ENCODE results near the gene PLCE1.

DNA sequence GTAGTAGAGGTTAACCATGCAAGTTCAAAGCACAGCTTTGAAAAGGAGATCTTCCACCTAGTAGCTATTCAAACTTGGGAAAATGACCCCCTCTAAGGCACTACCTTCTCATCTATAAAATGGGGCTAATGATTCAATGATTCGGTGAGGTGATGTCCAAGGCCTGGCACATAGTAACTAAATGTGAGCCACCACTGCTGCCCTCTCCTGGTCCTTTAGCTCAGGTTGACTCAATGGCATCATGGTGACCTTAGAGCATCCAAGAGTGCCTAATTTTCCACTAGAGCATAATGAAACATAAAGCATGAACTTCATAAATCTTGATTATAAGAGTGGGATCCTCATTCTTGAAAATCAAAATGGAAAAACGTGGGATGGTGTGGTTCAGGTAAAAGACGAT, 16.3 kb upstream of the PLCE1 start:
- no peak for TF ChIP-seq EZH2 (IDR thresholded peaks at IDR 0.05)
- TF ChIP-seq, protein P1, sequence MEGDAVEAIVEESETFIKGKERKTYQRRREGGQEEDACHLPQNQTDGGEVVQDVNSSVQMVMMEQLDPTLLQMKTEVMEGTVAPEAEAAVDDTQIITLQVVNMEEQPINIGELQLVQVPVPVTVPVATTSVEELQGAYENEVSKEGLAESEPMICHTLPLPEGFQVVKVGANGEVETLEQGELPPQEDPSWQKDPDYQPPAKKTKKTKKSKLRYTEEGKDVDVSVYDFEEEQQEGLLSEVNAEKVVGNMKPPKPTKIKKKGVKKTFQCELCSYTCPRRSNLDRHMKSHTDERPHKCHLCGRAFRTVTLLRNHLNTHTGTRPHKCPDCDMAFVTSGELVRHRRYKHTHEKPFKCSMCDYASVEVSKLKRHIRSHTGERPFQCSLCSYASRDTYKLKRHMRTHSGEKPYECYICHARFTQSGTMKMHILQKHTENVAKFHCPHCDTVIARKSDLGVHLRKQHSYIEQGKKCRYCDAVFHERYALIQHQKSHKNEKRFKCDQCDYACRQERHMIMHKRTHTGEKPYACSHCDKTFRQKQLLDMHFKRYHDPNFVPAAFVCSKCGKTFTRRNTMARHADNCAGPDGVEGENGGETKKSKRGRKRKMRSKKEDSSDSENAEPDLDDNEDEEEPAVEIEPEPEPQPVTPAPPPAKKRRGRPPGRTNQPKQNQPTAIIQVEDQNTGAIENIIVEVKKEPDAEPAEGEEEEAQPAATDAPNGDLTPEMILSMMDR (IDR thresholded peaks at IDR 0.05): no peak

Data from neural progenitor cell (in vitro differentiated cells).